ENCODE results near the gene ARHGEF3. TPM values are rescaled to one million over a fixed set of nuclear protein-coding genes. Genes with fewer than 3 reads are reported as not detected.

The ARHGEF3 gene
- total RNA-seq, 1 experiment from 2014 or later = 4.4 TPM

GRCh38 chr3:56826831-56827722 lies 25.3 kb upstream of the ARHGEF3 start:
- Histone ChIP-seq H3T11ph (ENCODE audit: low read length) (no peak overlapping the region), H3K23me2 (ENCODE audit: insufficient read length, low read depth, low read length, poor library complexity, severe bottlenecking) (no peaks in the 10 kb centered on the region), H3K4me2 (ENCODE audit: insufficient read depth, insufficient read length, low read length) (no peak overlapping the region), H3K23ac (ENCODE audit: insufficient read length, low read depth, low read length) (no peak overlapping the region), H3K9ac (ENCODE audit: extremely low read depth, insufficient read length, low read length) (no peak overlapping the region), H3K79me1 (ENCODE audit: insufficient read depth, low read depth, low read length, poor library complexity, severe bottlenecking) (no peaks in the 10 kb centered on the region), H3K9me3 (ENCODE audit: control insufficient read depth, low read depth, low read length) (no peaks in the 10 kb centered on the region), H2BK20ac (ENCODE audit: low read depth, low read length, poor library complexity, severe bottlenecking) (no peak overlapping the region), H4K20me1 (ENCODE audit: control insufficient read depth, insufficient read depth, insufficient read length) (no peaks in the 10 kb centered on the region), H3K4ac (ENCODE audit: low read depth, low read length) (no peak overlapping the region), H3K4me1 (ENCODE audit: insufficient read depth, low read length) (peaks cover 5% of the 10 kb centered on the region), H3K14ac (ENCODE audit: insufficient read depth, low read length) (no peak overlapping the region), H2AK5ac (ENCODE audit: insufficient read length, low read length) (no peak overlapping the region), H2BK5ac (ENCODE audit: insufficient read length, low read length) (no peak overlapping the region), H2AFZ (ENCODE audit: low read length) (no peak overlapping the region), H4K91ac (ENCODE audit: insufficient read length, low read depth, low read length) (no peak overlapping the region), H4K8ac (replicated peaks; ENCODE audit: insufficient read length, low read depth, low read length) (no peak overlapping the region), H3K56ac (ENCODE audit: insufficient read length, low read depth, low read length) (no peak overlapping the region), H3K27ac (ENCODE audit: insufficient read length, low read depth, low read length) (no peak overlapping the region), H2BK12ac (ENCODE audit: insufficient read length, low read depth, low read length) (no peak overlapping the region), H3K27me3 (ENCODE audit: insufficient read depth, low read length) (no peaks in the 10 kb centered on the region), H3K79me2 (ENCODE audit: insufficient read depth, low read length) (no peaks in the 10 kb centered on the region), H3K18ac (ENCODE audit: insufficient read length, low read depth, low read length) (no peak overlapping the region), H2BK15ac (ENCODE audit: low read depth, low read length) (no peak overlapping the region), H2BK120ac (ENCODE audit: low read depth, low read length, poor library complexity, severe bottlenecking) (no peak overlapping the region), H4K5ac (ENCODE audit: insufficient read length, low read depth, low read length) (no peak overlapping the region)
- no CpG with 5 or more reads among the region's 5 CpGs for WGBS (ENCODE audit: extremely low coverage, insufficient read length, low lambda C conversion rate)
- no peaks in the 10 kb centered on the region for H3K9me3 Mint-ChIP-seq
- H3K27me3 Mint-ChIP-seq (ENCODE audit: low read depth) = no peaks in the 10 kb centered on the region
- no peak overlapping the region for H3K4me3 Mint-ChIP-seq
- TF ChIP-seq, protein P1, sequence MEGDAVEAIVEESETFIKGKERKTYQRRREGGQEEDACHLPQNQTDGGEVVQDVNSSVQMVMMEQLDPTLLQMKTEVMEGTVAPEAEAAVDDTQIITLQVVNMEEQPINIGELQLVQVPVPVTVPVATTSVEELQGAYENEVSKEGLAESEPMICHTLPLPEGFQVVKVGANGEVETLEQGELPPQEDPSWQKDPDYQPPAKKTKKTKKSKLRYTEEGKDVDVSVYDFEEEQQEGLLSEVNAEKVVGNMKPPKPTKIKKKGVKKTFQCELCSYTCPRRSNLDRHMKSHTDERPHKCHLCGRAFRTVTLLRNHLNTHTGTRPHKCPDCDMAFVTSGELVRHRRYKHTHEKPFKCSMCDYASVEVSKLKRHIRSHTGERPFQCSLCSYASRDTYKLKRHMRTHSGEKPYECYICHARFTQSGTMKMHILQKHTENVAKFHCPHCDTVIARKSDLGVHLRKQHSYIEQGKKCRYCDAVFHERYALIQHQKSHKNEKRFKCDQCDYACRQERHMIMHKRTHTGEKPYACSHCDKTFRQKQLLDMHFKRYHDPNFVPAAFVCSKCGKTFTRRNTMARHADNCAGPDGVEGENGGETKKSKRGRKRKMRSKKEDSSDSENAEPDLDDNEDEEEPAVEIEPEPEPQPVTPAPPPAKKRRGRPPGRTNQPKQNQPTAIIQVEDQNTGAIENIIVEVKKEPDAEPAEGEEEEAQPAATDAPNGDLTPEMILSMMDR (conservative IDR thresholded peaks at IDR 0.05) = no peak
- no peaks in the 10 kb centered on the region for H3K36me3 Mint-ChIP-seq (ENCODE audit: insufficient read depth in 1 of 3, low read depth in 3 of 3)
- peaks cover 32 to 41% of the 10 kb centered on the region in 2 experiments for H3K4me1 Mint-ChIP-seq
- DNase-seq = no peak
- H3K27ac Mint-ChIP-seq = no peak overlapping the region
